HL-60/S4 treated with phorbol 12-myristate 13-acetate at 8.2 ng/mL for 4 days and 3 days (cell line): Measurements from ENCODE around the gene COLEC12.

ENCODE experiments used
- in situ Hi-C: fragments of 300-500 bp; cut with MboI; formaldehyde crosslinking; loops from 2 replicates; pipeline ENCODE4 v1.15.0; 2022; ENCODE audit warnings: low sequenced_read_pairs

The COLEC12 gene

GRCh38 chr18:392928-393573, 107.5 kb downstream of the COLEC12 start:
- in situ Hi-C loops, result no loop called here

GRCh38 chr18:390741-391478, 109.6 kb downstream of the COLEC12 start:
- in situ Hi-C loops, result no loop called here

GRCh38 chr18:389658-390357, 110.7 kb downstream of the COLEC12 start:
- in situ Hi-C loops, result no loop called here

- in situ Hi-C loops, result no loop called here
Observed at GRCh38 chr18:388200-388599, 112.3 kb downstream of the COLEC12 start.

GRCh38 chr18:386994-387393, 113.5 kb downstream of the COLEC12 start:
- in situ Hi-C loops, result no loop called here

GRCh38 chr18:384897-385296, 115.6 kb downstream of the COLEC12 start:
- in situ Hi-C loops, result no loop called here

GRCh38 chr18:383135-383534, 117.4 kb downstream of the COLEC12 start:
- in situ Hi-C loops, result no loop called here

GRCh38 chr18:382423-382984, 118.0 kb downstream of the COLEC12 start:
- in situ Hi-C loops, result no loop called here

GRCh38 chr18:379681-380330, 120.7 kb downstream of the COLEC12 start:
- in situ Hi-C loops, result no loop called here

- in situ Hi-C loops, result no loop called here
Observed at GRCh38 chr18:378079-378478, 122.4 kb downstream of the COLEC12 start.

- in situ Hi-C loops, result no loop called here
Observed at GRCh38 chr18:377088-377487, 123.4 kb downstream of the COLEC12 start.

- in situ Hi-C loops, result no loop called here
Observed at GRCh38 chr18:376311-376710, 124.2 kb downstream of the COLEC12 start.

GRCh38 chr18:374721-375168, 125.8 kb downstream of the COLEC12 start:
- in situ Hi-C loops, result no loop called here

- in situ Hi-C loops, result no loop called here
Observed at GRCh38 chr18:373780-374179, 126.7 kb downstream of the COLEC12 start.

- in situ Hi-C loops, result no loop called here
Observed at GRCh38 chr18:371609-371982, 128.9 kb downstream of the COLEC12 start.

GRCh38 chr18:370751-371608, 129.5 kb downstream of the COLEC12 start:
- in situ Hi-C loops, result no loop called here

GRCh38 chr18:369224-370015, 131.1 kb downstream of the COLEC12 start:
- in situ Hi-C loops, result no loop called here

- in situ Hi-C loops, result no loop called here
Observed at GRCh38 chr18:366466-367061, 133.9 kb downstream of the COLEC12 start.

- in situ Hi-C loops, result no loop called here
Observed at GRCh38 chr18:365651-366050, 134.8 kb downstream of the COLEC12 start.
